Mononuclear cell (primary cell): ENCODE measurements around the gene BTBD9. TPM values are rescaled to one million over a fixed set of nuclear protein-coding genes. Genes with fewer than 3 reads are reported as not detected.
"Not testable (repeated sequence)": the region's sequence is repeated elsewhere in the genome, so short reads cannot be mapped to it uniquely, and the experiment has no call there.

Source experiments
- H3K27me3 ChIP-seq: 2 replicates; pipeline ENCODE4 v1.6.0; 2011; ENCODE audit warnings: low read length, control low read depth; ENCODE audit not compliant: insufficient read depth
- H3K4me1 ChIP-seq: 2 replicates; pipeline ENCODE4 v1.5.1; 2011; ENCODE audit warnings: mild to moderate bottlenecking, low read length, control low read depth; ENCODE audit not compliant: insufficient read depth
- H3K4me3 ChIP-seq: 2 replicates; pipeline ENCODE4 v1.5.1; 2011; ENCODE audit warnings: mild to moderate bottlenecking, low read length, moderate library complexity
- H3K9me3 ChIP-seq: 2 replicates; pipeline ENCODE4 v1.5.1; 2011; ENCODE audit warnings: low read depth, mild to moderate bottlenecking, control low read depth, low read length
- total RNA-seq: library from RNA; depleted of rRNA; stranded (reverse); fragments of >200 nt; gene quantifications from one replicate; pipeline ENCODE4 v1.2.3, GENCODE V29; 2012

The BTBD9 gene
- total RNA-seq, 1 donor: 93.7 TPM

- not testable (repeated sequence) for H3K4me3 ChIP-seq, H3K9me3 ChIP-seq, H3K27me3 ChIP-seq, H3K4me1 ChIP-seq
These were observed 515.4 kb downstream of the BTBD9 start for GRCh38 chr6:38124224-38124926.

GRCh38 chr6:38119516-38119915 is 520.2 kb downstream of the BTBD9 start:
- no peaks in the 10 kb centered on the region for H3K27me3 ChIP-seq
- no peaks in the 10 kb centered on the region for H3K9me3 ChIP-seq
- H3K4me3 ChIP-seq: no peak overlapping the region
- no peaks in the 10 kb centered on the region for H3K4me1 ChIP-seq

DNA sequence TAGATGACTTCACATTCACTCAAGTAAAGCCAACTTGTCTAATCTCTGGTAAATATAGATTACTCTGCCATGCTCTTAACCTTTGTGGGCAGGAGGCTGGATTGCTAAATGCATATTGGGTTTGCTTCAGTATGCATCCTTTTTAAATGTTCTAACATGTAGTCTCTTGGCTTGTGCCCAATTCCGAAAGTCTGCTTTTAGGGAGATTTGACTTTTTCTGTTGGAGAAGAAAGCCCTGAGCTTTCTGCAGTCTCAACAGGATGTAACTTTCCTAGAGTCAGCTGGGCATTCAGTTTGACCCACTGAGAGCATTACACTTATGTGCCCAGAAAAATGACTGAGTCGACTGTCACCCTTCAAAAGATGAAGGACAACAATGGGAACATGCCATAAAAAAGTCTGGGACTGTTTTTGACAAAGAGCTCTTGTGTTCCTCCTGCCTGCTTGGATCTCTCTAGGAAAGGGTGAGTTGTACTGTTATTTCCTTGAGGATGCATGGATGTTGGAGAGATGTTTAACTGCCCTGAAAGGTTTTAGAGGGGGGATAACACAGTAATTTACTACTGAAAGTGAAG is 520.9 kb downstream of the BTBD9 start:
- no peaks in the 10 kb centered on the region for H3K4me1 ChIP-seq
- no peaks in the 10 kb centered on the region for H3K27me3 ChIP-seq
- no peak overlapping the region for H3K4me3 ChIP-seq
- H3K9me3 ChIP-seq: no peaks in the 10 kb centered on the region

Other genes with a start within 250 kb of the BTBD9 start
- 45.5 TPM for gene GLO1, start 63.2 kb upstream of the BTBD9 start, total RNA-seq
- 0.10 TPM for gene DNAH8, start 75.4 kb upstream of the BTBD9 start, total RNA-seq